Neural cell (in vitro differentiated cells): ENCODE data around the gene TNS4.

Experiments used
- CTCF ChIP-seq: fragments of 450-650 bp; IDR thresholded peaks from 2 replicates; pipeline ENCODE4 v1.5.1; 2014; ENCODE audit warnings: antibody characterized with exemption, mild to moderate bottlenecking, moderate library complexity; ENCODE audit not compliant: poor library complexity, severe bottlenecking
- EZH2 ChIP-seq: fragments of 200-600, 300-800 bp; shearing (Covaris generic), sonication (generic); IDR thresholded peaks from 2 replicates; pipeline ENCODE4 v1.6.1; 2014; ENCODE audit warnings: antibody characterized with exemption, low read length, borderline replicate concordance, mild to moderate bottlenecking; ENCODE audit not compliant: insufficient read depth, poor library complexity, severe bottlenecking
- POLR2AphosphoS5 ChIP-seq: IDR thresholded peaks from 2 replicates; pipeline ENCODE4 v1.6.1; 2012
- RAD21 ChIP-seq: fragments of 450-650 bp; conservative IDR thresholded peaks from 2 replicates; pipeline ENCODE4 v1.6.1; 2014; ENCODE audit warnings: antibody characterized with exemption, mild to moderate bottlenecking, moderate library complexity
- REST ChIP-seq: IDR thresholded peaks from 2 replicates; pipeline ENCODE4 v1.6.1; 2012; ENCODE audit warnings: borderline replicate concordance
- TAF1 ChIP-seq: IDR thresholded peaks from 2 replicates; pipeline ENCODE4 v1.6.1; 2012; ENCODE audit warnings: low read depth

- no peak for TF ChIP-seq RAD21
- no peak for TF ChIP-seq POLR2AphosphoS5
- no peak for TF ChIP-seq EZH2
- TF ChIP-seq CTCF = no peak
- TF ChIP-seq TAF1 = no peak
- no peak for TF ChIP-seq REST
Observed at GRCh38 chr17:40475234-40475908, 26.1 kb downstream of the TNS4 start.
